Suprapubic skin (tissue), 4 donors: Measurements from ENCODE around the gene TEP1. TPM values are rescaled to one million over a fixed set of nuclear protein-coding genes. Genes with fewer than 3 reads are reported as not detected.

Experiments used
- DNase-seq, 2 donors: peaks; one replicate each; pipeline ENCODE4 v3.0.0-alpha.2; 2019; ENCODE audit warnings: low spot score in 2 of 2
- H3K27ac ChIP-seq: fragments of 200-600 bp; sonication (generic); one replicate; pipeline ENCODE4 v1.5.1; 2019
- H3K27me3 ChIP-seq: fragments of 200-600 bp; sonication (generic); one replicate; pipeline ENCODE4 v1.5.1; 2019
- H3K36me3 ChIP-seq: fragments of 200-600 bp; sonication (generic); one replicate; pipeline ENCODE4 v1.5.1; 2019
- H3K4me1 ChIP-seq: fragments of 200-600 bp; sonication (generic); one replicate; pipeline ENCODE4 v1.5.1; 2019
- H3K4me3 ChIP-seq: fragments of 200-600 bp; sonication (generic); one replicate; pipeline ENCODE4 v1.5.1; 2019; ENCODE audit warnings: mild to moderate bottlenecking
- H3K9me3 ChIP-seq: fragments of 200-600 bp; sonication (generic); one replicate; pipeline ENCODE4 v1.5.1; 2019
- CTCF ChIP-seq, 2 donors: fragments of 200-600 bp in 1 of 2; fragments of 450-650 bp in 1 of 2; sonication (generic) in 1 of 2; IDR thresholded peaks; one replicate each; pipeline ENCODE4 v1.5.1; 2016 to 2019; ENCODE audit warnings: antibody characterized with exemption in 2 of 2, mild to moderate bottlenecking in 1 of 2, moderate library complexity in 1 of 2
- EP300 ChIP-seq: sonication (generic); formaldehyde crosslinking; IDR thresholded peaks from one replicate; pipeline ENCODE4 v1.6.1; 2017; ENCODE audit warnings: antibody characterized with exemption
- POLR2A ChIP-seq, 2 donors: fragments of 450-650 bp; IDR thresholded peaks; one replicate each; pipeline ENCODE4 v1.6.1; 2017; ENCODE audit warnings: antibody characterized with exemption in 2 of 2, mild to moderate bottlenecking in 2 of 2, moderate library complexity in 2 of 2
- POLR2AphosphoS5 ChIP-seq, 3 donors: sonication (generic); formaldehyde crosslinking; IDR thresholded peaks; one replicate each; pipeline ENCODE4 v1.6.1; 2017; ENCODE audit warnings: antibody characterized with exemption in 3 of 3
- WGBS: methylation state at CpG from one replicate; pipeline ENCODE4 v1.1.5; 2018; 5-methylcytosine and 5-hydroxymethylcytosine counted together
- total RNA-seq, 4 donors: library from RNA; depleted of rRNA; stranded (reverse); fragments of >200 nt; gene quantifications; one replicate each; pipeline ENCODE4 v1.1.0, GENCODE V29; 2016

TEP1 gene
- total RNA-seq, result 10 to 100 TPM; 16.3 to 34.0 (median 25.1) TPM

GRCh38 chr14:20412876-20413743 lies at the start of gene TEP1:
TEP1 (minus strand) TSS chr14:20413501; CDS start chr14:20408439, 5,062 bp downstream.
- peak within 1 kb of the TSS; percentile 96 for H3K27ac ChIP-seq
- H3K36me3 ChIP-seq, result peaks cover 4% of the 10 kb centered on the region
- TF ChIP-seq POLR2A (IDR thresholded peaks at IDR 0.05), result peak in 1 of 2 donors; percentile 52
- no peak for TF ChIP-seq CTCF (IDR thresholded peaks at IDR 0.05)
- peak in 1 of 3 donors; percentile 61 for TF ChIP-seq POLR2AphosphoS5 (IDR thresholded peaks at IDR 0.05)
- H3K4me1 ChIP-seq, result peaks cover 22% of the 10 kb centered on the region
- H3K27me3 ChIP-seq, result no peaks in the 10 kb centered on the region
- peak within 1 kb of the TSS; percentile 78 for H3K4me3 ChIP-seq
- H3K9me3 ChIP-seq, result no peaks in the 10 kb centered on the region
- DNase-seq, result peak; percentile 94 to 96
- WGBS, result under 1% methylated on average over 39 of the region's 43 CpGs

DNA sequence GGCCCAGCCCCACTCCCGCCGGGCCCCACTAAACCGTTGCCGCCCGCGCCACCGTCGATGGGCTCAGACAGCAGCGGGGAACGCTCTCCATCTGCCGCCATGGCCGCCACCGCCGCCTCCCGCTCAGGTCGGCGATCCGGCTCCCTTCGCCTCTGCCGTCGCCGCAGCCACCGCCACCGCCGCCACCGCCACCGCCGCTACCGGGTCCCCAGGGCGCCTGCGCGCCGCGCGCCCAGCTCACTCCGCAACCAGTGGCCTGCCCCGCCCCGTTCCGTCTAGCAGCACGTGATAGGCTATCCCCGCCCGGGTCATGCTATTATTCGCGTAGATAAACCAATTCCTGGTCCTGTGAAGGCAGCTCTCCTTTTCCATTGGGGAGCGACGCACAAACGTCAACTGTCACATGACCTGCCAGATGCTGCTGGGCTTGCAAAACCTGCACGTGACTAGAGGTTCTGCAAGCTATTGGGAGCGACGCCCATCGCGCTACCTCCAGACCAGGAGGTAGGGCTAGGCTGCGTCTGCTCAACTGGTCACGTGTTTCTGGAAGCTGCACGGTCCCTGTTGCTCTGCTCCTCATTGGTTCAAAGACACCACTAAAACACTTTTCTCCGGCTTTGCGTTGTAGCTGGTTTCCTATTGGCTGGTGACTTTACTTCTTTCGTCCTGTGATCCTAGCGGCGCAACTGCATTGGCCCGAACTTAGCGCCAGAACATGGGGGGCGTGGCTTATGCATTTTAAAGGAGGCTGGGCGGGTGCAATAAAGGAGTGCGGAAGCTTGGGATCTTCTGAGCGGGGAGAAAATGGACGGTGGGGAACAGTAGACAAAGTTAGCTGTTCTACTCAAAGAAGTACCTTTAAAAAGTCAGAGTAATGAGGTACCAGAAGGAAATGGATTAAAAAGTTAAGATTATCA lies 48.2 kb upstream of the TEP1 start, which contains the start of gene PIP4P1:
Gene PIP4P1 (minus strand): TSS at position 210 of the 917 bp plus-strand sequence. CDS start 109 bp downstream, at position 101.
- WGBS, result under 1% methylated on average over 28 of the region's 67 CpGs
- peak within 1 kb of the TSS; percentile 95 for H3K27ac ChIP-seq
- H3K9me3 ChIP-seq, result no peaks in the 10 kb centered on the region
- no peak for TF ChIP-seq EP300
- peak; percentile 52 to 99 (median 67) for TF ChIP-seq POLR2AphosphoS5 (IDR thresholded peaks at IDR 0.05)
- peak; percentile 52 to 93 for TF ChIP-seq POLR2A (IDR thresholded peaks at IDR 0.05)
- TF ChIP-seq CTCF (IDR thresholded peaks at IDR 0.05), result no peak
- H3K27me3 ChIP-seq, result no peaks in the 10 kb centered on the region
- peaks cover 24% of the 10 kb centered on the region for H3K4me1 ChIP-seq
- peak within 1 kb of the TSS; percentile 80 for H3K4me3 ChIP-seq
- peaks cover 27% of the 10 kb centered on the region for H3K36me3 ChIP-seq
- DNase-seq, result peak; percentile 99 to 100

DNA sequence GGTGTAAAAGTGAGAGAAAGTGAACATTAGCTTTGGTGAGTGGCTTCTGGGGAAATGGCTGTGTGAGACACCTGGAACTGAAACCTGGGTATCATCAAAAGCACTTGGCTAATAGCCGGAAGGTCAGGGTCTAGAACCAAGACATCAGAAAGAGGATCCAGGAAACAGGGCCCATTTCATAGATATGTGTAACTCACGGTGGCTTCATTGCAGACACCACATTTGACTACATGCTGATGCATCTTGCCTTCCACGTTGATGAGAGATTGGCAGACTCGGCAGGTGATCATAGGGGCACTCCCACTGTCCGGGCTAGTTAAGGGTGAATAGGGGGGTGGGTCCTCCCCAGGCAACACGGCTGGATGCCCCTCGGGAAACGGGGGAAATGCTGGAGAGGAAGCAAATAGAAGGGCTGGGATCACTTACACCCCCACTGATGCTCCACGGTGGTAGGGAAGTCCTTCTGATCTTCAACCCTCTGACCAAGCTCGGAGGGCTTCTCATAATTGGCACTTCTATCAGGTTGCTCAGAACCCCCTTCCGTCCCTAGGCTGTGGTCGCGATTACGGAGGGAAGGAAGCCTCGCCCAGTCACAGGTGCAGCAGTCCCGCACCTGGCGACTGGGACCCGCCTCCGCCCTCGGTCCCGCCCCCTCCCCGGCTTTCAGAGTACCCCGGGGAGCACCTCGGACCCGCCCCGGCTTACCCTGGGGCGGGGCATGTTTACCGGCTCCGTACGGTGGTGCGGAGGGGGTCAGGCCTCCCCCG lies 47.3 kb upstream of the TEP1 start:
- peaks cover 27% of the 10 kb centered on the region for H3K36me3 ChIP-seq
- peaks cover 31% of the 10 kb centered on the region for H3K4me1 ChIP-seq
- 9% methylated on average over 14 of the region's 32 CpGs for WGBS
- TF ChIP-seq EP300, result no peak
- TF ChIP-seq POLR2A (IDR thresholded peaks at IDR 0.05), result no peak
- TF ChIP-seq CTCF (IDR thresholded peaks at IDR 0.05), result no peak
- TF ChIP-seq POLR2AphosphoS5 (IDR thresholded peaks at IDR 0.05), result no peak
- no peaks in the 10 kb centered on the region for H3K27me3 ChIP-seq
- no peaks in the 10 kb centered on the region for H3K9me3 ChIP-seq
- peak in 1 of 2 donors; percentile 83 for DNase-seq
- peak overlapping the region; percentile 95 for H3K27ac ChIP-seq
- H3K4me3 ChIP-seq, result peak overlapping the region; percentile 80

DNA sequence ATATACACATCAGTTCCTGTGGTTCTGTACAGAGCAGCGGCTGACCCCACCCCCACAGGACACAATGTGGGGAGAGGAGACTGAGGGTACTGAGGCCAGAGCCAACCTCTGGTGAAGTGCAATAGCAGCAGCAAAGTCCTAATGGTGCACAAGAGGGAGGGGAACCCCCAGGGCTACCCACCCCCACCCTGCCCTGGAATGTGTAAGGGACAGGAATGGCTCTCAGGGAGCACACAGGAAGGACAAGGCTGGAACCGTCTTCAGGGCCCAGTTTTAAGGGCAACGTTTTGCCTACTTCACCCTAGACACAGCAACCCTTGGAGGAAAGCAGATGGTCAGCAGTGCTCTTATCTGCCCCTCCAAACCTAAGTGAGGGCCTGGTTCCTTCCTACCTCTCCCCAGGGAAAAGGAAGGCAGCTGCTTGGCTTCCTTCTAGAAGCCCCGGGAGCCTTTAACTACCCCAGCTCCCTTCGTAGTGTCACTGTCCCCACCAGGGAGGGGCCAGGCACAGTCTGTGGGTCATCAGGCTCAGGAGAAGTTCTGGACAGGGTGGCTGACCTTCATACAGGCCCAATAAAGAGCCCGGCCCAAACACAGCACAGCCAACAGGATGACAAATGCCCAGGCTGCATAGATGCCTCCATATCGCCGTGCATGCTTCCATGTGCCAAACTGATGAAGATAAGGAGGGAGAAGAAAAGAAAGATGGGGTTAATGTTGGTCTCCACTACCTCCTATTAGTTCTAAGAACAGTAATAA lies 44.9 kb upstream of the TEP1 start:
- TF ChIP-seq CTCF (IDR thresholded peaks at IDR 0.05) (no peak), POLR2AphosphoS5 (IDR thresholded peaks at IDR 0.05) (no peak), EP300 (no peak), POLR2A (IDR thresholded peaks at IDR 0.05) (no peak)
- no peak overlapping the region for H3K4me3 ChIP-seq
- no peak overlapping the region for H3K27ac ChIP-seq
- no peaks in the 10 kb centered on the region for H3K9me3 ChIP-seq
- WGBS, result 67% methylated on average over 6 of the region's 8 CpGs
- peaks cover 42% of the 10 kb centered on the region for H3K4me1 ChIP-seq
- no peaks in the 10 kb centered on the region for H3K27me3 ChIP-seq
- peaks cover 27% of the 10 kb centered on the region for H3K36me3 ChIP-seq
- no peak for DNase-seq
